ENCODE data around the gene PARL.

DNA sequence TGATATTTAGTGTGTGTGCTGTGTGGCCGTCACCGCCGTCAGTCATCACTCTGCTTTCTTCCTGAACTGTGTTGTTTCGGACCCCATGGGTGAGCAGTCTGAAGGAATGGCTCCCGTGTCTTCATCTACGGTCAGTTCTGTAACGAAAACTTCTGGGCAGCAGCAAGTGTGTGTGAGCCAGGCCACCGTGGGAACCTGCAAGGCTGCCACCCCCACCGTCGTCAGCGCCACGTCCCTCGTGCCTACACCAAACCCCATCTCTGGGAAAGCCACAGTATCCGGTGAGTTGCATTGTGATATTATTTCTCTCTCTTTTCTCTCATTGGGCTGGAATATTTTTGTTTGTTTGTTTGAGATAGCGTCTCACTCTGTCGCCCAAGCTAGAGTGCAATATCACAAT is 94.0 kb downstream of the PARL start:
- TF ChIP-seq, protein P1, sequence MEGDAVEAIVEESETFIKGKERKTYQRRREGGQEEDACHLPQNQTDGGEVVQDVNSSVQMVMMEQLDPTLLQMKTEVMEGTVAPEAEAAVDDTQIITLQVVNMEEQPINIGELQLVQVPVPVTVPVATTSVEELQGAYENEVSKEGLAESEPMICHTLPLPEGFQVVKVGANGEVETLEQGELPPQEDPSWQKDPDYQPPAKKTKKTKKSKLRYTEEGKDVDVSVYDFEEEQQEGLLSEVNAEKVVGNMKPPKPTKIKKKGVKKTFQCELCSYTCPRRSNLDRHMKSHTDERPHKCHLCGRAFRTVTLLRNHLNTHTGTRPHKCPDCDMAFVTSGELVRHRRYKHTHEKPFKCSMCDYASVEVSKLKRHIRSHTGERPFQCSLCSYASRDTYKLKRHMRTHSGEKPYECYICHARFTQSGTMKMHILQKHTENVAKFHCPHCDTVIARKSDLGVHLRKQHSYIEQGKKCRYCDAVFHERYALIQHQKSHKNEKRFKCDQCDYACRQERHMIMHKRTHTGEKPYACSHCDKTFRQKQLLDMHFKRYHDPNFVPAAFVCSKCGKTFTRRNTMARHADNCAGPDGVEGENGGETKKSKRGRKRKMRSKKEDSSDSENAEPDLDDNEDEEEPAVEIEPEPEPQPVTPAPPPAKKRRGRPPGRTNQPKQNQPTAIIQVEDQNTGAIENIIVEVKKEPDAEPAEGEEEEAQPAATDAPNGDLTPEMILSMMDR (IDR thresholded peaks at IDR 0.05) = no peak
- no peak for TF ChIP-seq CEBPB (IDR thresholded peaks at IDR 0.05)
- no peak for TF ChIP-seq HOXB5 (CRISPR knock-in tag; IDR thresholded peaks at IDR 0.05)
- TF ChIP-seq MYC (IDR thresholded peaks at IDR 0.05; ENCODE audit: borderline replicate concordance, low read length) = no peak
- TF ChIP-seq POLR2A (IDR thresholded peaks at IDR 0.05; ENCODE audit: low read length) = no peak
- TF ChIP-seq JUN (IDR thresholded peaks at IDR 0.05) = no peak
- TF ChIP-seq EHF (CRISPR knock-in tag; IDR thresholded peaks at IDR 0.05) = no peak
- TF ChIP-seq ZC3H11A (IDR thresholded peaks at IDR 0.05) = no peak
- no peak for TF ChIP-seq RNF2 (IDR thresholded peaks at IDR 0.05; ENCODE audit: borderline replicate concordance, low read depth)
- no peak for TF ChIP-seq HDAC2 (IDR thresholded peaks at IDR 0.05)
- TF ChIP-seq CHD4 (IDR thresholded peaks at IDR 0.05; ENCODE audit: borderline replicate concordance) = no peak
- no peak for TF ChIP-seq CBX8 (IDR thresholded peaks at IDR 0.05)
- TF ChIP-seq EP300 (IDR thresholded peaks at IDR 0.05) = no peak

Measured in A549 (cell line).